ENCODE results near the gene KIF20B.

DNA sequence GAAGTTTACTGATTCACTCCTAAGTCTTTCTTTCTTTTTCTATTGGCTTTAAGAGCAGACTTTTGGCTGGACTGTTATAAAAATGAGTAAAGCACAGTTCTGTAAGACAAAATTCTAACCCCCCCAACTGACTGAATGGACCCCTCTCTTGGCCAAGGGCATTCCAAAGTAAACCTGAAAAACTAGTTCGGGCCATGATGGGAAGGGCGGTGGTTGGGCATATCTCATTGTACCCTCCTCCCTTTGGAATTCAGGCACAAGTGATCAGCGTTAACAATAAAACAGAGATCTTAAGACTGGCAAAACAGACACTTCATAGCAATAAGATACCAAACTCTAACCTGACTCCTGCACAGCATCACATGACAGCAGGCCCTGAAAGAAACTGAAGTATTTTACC is 6.1 kb upstream of the KIF20B start:
- TF ChIP-seq CTCF (IDR thresholded peaks at IDR 0.05) (no peak), POLR2A (IDR thresholded peaks at IDR 0.05; ENCODE audit: low read depth) (no peak), POLR2AphosphoS5 (IDR thresholded peaks at IDR 0.05) (no peak)
